ENCODE measurements around the gene CDKN2B-AS1.

GRCh38 chr9:21998026-21998425, 3.4 kb downstream of the CDKN2B-AS1 start:
- TF ChIP-seq EZH2 (IDR thresholded peaks at IDR 0.05), result no peak
- TF ChIP-seq CTCF (IDR thresholded peaks at IDR 0.05), result no peak
- TF ChIP-seq EZH2phosphoT487 (IDR thresholded peaks at IDR 0.05), result no peak

Data from neural progenitor cell (in vitro differentiated cells).